Fibroblast of the aortic adventitia (primary cell): ENCODE measurements around the gene NEFH. TPM values are rescaled to one million over a fixed set of nuclear protein-coding genes. Genes with fewer than 3 reads are reported as not detected.

Source experiments
- DNase-seq: peaks from one replicate; pipeline ENCODE4 v3.0.0-alpha.2; 2010; ENCODE audit warnings: low read depth
- H3K4me3 ChIP-seq: 2 replicates; pipeline ENCODE4 v1.5.1; 2011; ENCODE audit warnings: low read depth, mild to moderate bottlenecking, control low read depth, low read length, moderate library complexity
- CTCF ChIP-seq: IDR thresholded peaks from 2 replicates; pipeline ENCODE4 v1.5.1; 2011; ENCODE audit warnings: mild to moderate bottlenecking, low read length, control low read depth, inconsistent platforms; ENCODE audit not compliant: insufficient read depth
- total RNA-seq: library from RNA; depleted of rRNA; stranded (reverse); fragments of >200 nt; gene quantifications from 2 replicates; pipeline ENCODE4 v1.2.3, GENCODE V29; 2012; ENCODE audit warnings: low replicate concordance

The NEFH gene
- total RNA-seq, 1 donor = 0.54 TPM

GRCh38 chr22:29491012-29491411, 11.0 kb downstream of the NEFH start:
- no peak for TF ChIP-seq CTCF
- DNase-seq = no peak
- H3K4me3 ChIP-seq = no peak overlapping the region

DNA sequence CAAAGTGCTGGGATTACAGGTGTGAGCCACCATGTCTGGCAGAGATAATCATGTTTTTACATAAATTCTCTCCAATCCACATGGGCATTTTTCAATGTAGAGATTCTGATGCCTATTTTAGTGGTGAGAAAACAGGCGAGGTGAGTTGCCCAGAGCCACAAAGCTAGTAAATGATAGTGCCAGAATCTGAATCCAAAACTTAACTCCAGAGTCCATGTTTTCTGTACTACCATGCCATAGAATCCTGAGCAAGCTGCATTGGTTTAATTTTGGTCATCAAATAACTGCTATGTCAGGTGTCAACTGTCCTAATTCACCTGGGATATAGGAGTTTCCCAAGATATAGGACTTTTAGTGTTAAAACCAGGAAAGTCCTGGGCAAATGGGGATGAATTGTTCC, 13.6 kb downstream of the NEFH start:
- DNase-seq = no peak
- TF ChIP-seq CTCF = no peak
- H3K4me3 ChIP-seq = no peak overlapping the region

DNA sequence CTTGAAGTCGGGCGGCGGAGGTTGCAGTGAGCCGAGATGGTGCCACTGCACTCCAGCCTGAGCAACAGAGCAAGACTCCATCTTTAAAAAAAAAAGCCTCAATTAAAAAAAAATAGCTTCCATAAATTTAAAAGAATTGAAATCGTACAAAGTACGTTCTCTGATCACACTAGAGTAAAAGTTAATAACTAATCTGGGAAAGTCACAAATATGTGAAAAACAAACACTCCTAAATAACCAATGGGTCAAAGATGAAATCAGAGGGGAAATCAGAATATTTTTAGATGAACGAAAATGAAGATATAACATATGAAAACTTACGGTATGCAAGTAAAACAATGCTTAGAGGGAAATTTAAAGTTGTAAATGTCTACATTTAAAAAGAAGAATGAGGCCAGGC, 19.8 kb downstream of the NEFH start:
- H3K4me3 ChIP-seq = no peak overlapping the region
- no peak for TF ChIP-seq CTCF
- no peak for DNase-seq

GRCh38 chr22:29503811-29504372, 23.9 kb downstream of the NEFH start:
- no peak overlapping the region for H3K4me3 ChIP-seq
- DNase-seq = peak; percentile 78
- TF ChIP-seq CTCF = no peak

GRCh38 chr22:29509298-29509697, 29.3 kb downstream of the NEFH start:
- H3K4me3 ChIP-seq = no peak overlapping the region
- TF ChIP-seq CTCF = no peak
- no peak for DNase-seq

GRCh38 chr22:29509815-29510214, 29.8 kb downstream of the NEFH start:
- no peak for DNase-seq
- TF ChIP-seq CTCF = no peak
- no peak overlapping the region for H3K4me3 ChIP-seq

DNA sequence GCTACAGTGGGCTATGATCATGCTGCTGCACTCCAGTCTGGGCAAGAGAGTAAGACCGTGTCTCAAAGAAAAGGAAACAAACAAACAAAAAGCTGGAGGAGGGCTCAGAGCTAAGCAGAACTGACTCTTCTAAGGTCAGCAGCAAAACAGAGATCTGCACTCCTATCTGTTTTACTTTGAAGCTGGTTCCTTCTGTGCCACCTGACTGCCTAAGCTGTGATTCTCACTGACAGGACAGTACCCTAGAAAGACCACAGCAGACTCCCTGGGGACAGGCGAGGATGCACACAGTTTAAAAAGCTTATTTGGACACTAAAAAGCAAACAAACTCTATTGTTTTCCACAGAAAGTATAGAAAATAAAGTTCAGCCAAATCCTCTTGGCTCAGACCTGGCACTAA, 30.5 kb downstream of the NEFH start:
- H3K4me3 ChIP-seq = no peak overlapping the region
- no peak for TF ChIP-seq CTCF
- DNase-seq = no peak
